CD4-positive, alpha-beta T cell treated with Interleukin-4 for 4 hours (primary cell): ENCODE results near the gene ARL13B.

Experiments used
- DNase-seq: peaks from one replicate; pipeline ENCODE4 v3.0.0-alpha.2; 2020

ARL13B gene

DNA sequence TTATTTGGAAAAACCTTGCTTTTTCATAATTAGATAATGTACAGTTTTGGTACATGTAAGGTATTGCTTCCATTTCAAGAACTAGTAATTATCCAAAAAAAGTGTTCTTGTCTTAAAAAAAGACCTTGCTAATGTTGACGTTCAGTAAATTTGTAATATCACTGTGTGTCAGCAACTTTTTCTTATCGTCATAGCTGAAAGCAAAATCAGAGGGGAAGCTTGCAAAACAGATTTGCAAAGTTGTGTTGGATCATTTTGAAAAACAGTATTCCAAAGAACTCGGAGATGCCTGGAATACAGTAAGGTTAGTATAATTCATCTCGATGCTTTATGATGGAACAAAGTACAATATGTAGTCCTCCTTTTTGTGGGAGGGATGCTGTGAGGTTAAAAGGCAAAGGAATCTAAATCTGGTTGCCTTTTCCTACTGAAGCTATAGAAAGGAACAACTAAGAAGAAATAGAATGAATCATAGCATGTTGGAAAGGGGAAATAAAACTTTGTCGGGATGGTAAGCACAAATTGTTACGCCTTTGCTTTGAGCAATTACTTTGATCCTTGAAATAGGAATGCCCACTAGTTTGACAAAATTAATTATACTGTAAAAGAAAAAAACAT, 84.4 kb downstream of the ARL13B start:
- DNase-seq, result no peak

GRCh38 chr3:94065122-94065521, 85.2 kb downstream of the ARL13B start:
- no peak for DNase-seq

- no peak for DNase-seq
Measured at GRCh38 chr3:94065819-94066480, 86.0 kb downstream of the ARL13B start.

DNA sequence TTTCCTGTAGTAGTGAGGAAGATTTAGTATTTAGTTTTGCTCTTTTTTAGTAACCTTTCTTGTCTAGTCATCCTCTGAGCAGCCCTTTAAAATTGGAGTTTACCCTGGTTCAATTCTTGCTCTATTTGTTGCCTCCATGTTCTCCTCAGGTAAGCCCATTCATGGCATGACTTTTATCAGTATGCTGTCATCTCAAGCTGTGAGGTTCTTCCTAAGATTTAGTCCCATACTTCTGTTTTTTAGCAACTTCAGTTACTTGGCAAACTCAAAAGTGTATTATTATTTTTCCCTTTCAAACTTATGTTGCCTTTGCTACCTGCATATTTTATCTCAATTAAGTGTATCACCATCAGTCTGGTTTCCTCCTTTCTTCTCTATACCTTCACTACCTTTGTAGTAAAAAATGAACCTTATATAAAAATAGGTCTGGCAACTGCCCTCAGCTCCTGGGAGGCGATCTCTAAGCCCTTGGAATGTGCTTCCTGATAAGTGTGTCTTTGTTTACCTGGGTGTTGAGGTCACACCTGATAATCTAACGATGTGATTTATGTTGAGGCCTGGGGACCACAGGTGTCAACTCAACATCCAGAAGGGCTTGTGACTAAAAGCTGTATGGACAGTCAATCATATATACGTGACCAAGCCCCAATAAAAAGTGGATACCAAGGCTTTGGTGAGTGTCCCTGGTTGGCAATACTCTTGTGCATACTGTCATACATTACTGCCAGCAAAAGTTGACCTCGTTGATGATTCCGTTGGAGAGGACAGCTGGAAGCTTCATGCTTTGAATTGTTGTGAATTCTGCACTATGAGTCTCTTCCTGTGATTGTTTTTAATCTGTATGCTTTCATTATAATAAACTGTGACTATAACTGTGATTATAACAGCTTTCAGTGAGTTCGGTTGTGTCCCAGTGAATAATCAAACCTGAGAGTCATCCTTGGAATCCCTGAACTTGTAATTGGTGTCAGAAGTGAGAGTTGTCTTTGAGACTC, 86.8 kb downstream of the ARL13B start:
- DNase-seq, result no peak

DNA sequence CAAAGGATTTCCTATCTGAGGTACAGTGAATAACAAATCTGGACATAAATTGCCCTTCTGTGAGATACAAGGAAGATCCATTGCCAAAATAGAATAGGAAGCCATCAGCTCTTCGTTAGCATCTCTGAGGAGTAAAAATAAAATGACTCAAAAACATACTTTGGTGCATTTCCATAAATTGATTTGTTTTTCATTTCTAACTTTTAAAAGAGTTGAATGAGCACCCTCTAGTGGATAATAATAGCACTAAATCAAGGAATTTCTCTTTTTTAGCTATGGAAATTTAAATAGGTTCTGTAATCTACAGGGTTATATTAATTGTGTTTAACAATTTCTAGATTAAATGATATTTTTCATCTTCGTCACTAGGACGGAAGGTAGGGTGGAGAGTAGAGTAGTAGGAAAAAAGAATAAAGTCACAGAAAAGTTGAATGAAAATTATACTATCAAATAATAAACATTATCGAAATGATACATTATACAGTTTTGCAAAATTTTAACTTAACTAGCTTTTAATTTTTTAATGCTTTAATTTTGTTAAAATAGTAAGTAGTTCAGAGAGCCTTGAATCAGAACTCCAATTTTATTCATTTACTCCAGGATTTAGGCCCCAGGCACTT, 89.3 kb downstream of the ARL13B start:
- DNase-seq, result peak; percentile 43

- no peak for DNase-seq
Measured at GRCh38 chr3:94070341-94070911, 90.5 kb downstream of the ARL13B start.

DNA sequence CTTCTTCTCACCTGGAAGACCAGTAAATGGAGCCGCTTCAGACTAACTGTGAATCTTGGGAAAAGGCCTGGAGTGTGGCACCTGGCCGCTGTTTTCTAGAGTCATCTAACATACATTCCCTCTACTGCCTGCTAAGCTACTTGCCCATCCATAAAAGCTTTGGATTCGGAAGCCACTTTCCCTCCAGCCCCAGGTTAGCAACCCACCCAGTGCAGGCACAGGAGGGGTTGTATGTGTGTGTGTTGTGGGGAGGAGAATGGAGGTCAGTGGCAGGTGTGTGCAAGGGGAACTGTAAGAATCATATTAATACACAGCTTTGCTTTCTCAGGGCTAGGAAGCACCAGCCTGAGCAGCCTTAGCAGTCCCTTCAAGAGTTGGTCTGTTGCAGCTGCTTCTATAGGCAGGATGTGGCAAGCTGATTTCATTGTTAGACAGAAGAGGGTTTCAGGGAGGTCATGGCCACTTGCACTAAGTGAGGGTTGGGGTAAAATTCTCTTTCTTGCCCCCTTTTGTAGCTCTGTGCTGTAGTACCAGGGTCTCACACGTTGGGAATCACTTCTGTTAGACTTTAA, 91.8 kb downstream of the ARL13B start:
- no peak for DNase-seq

DNA sequence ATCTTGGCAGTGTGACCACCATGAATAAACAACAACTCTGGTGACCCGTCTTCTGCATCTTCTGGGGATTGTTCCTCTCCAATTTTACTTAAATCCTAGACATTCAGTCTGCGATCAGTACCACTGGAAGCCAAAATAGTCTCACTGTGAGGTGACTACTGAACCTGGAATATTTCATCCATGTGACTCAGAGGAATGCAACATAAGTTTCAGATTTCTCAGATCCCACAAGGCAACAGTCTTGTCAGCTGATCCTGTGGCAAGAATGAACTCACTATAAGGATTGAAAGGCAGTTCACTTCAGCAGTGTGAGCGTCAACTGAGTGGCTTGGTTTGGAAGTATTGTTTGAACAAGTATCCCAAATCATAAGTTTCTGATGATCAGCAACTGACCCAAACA, 96.1 kb downstream of the ARL13B start:
- no peak for DNase-seq

DNA sequence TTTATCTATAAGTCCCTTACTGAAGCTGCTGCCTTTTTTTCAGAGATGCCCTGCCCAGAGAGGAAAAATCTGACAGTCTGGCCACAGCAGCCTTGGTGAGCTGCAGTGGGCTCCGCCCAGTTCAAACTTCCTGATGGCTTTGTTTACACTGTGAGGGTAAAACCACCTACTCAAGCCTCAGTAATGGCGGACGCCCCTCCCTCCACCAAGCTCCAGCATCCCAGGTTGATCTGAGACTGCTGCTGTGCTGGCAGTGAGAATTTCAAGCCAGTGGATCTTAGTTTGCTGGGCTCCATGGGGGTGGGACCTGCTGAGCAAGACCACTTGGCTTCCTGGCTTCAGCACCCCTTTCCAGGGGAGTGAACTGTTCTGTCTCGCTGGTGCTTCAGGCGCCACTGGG, 100.6 kb downstream of the ARL13B start:
- DNase-seq, result peak; percentile 22

- no peak for DNase-seq
Measured at GRCh38 chr3:94081884-94082283, 101.9 kb downstream of the ARL13B start.

- DNase-seq, result no peak
Measured at GRCh38 chr3:94082391-94082937, 102.5 kb downstream of the ARL13B start.

GRCh38 chr3:94083261-94083660, 103.3 kb downstream of the ARL13B start:
- no peak for DNase-seq

- no peak for DNase-seq
Measured at GRCh38 chr3:94089126-94089525, 109.2 kb downstream of the ARL13B start.

DNA sequence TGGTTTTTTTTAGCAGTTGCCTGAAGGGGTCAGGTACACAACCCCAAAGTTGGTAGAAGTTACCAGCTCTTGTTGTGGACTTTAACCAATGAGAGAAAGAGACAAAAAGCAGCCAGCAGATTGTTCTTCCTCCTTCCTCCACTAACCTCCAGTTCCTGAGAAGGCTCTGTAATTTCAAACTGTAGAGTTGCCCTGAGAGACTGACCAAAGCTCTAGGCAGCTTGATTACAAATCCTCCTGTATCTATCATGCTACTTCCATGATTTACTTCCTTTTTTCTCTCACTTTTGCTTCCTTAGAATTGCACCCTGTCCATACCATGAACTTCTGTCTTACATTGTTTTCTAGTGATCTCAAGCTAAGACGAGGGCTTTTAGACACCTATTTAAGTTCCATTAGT, 112.1 kb downstream of the ARL13B start:
- no peak for DNase-seq

GRCh38 chr3:94093151-94093550, 113.2 kb downstream of the ARL13B start:
- DNase-seq, result no peak

DNA sequence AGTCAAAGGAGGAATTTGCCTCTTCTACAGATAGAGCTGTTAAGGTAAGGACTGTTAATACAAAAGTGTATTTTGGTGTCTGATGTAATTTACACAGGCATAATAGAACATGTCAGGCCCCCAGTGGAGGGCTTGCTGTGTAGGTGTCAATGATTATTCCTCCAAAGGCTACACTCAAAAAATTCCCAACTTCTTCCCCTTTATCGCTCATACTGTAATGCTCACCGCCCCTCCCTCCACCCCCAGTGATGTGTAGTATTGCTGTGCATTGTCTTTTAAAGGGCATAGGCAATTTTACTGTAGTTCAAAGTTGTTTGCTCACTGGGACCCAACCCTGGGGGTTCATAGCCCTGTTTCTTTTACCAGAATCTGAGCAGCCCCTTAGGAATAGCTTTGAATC, 115.2 kb downstream of the ARL13B start:
- DNase-seq, result no peak

DNA sequence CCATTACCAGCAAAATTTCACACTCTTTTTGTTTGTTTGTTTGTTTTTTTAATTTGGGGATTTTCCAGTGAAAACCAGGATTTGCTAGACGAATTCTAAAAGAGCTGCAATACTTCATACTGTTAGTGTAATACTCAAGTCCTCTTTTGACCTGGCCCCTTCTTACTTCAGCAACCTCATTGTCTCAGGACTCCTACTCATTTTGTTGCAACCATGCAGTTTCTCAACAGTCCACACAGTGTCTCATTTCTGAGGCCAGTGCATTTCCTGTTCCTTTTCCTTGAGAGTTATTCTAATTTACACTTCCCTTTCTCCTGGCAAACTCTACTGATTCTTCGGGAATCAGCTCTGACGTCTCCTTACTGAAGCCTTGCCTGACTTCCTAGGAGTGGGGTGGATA, 118.5 kb downstream of the ARL13B start:
- DNase-seq, result no peak

GRCh38 chr3:94099311-94099710, 119.4 kb downstream of the ARL13B start:
- no peak for DNase-seq

GRCh38 chr3:94101860-94102259, 121.9 kb downstream of the ARL13B start:
- no peak for DNase-seq
